ENCODE measurements around the gene SLC50A1.

SLC50A1 gene

DNA sequence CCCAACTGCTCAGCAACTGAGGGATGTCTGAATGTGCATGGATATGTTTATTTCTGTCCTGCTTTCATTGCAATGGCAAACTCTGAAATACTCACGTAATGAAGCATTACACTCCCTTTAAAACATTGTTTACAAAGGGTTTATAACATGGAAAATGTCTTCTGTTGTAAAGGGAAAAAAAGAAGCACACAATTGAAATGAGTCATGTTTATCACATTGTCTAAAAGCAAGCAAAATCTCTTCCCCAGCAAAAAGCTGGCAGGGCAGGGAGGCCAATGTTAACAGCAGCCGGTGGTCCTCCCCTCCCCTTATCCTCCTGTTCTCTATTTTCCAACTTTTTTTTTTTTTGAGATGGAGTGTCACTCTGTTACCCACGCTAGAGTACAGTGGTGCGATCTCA is 11.9 kb upstream of the SLC50A1 start:
- TF ChIP-seq TCF12 (IDR thresholded peaks at IDR 0.05; ENCODE audit: low read depth) (no peak), EP300 (IDR thresholded peaks at IDR 0.05; ENCODE audit: borderline replicate concordance) (no peak), TAF1 (IDR thresholded peaks at IDR 0.05; ENCODE audit: low read depth) (no peak), YY1 (IDR thresholded peaks at IDR 0.05; ENCODE audit: low read depth) (no peak), CEBPB (IDR thresholded peaks at IDR 0.05) (no peak), ZBTB7A (IDR thresholded peaks at IDR 0.05; ENCODE audit: low read depth) (no peak), CREB1 (IDR thresholded peaks at IDR 0.05; ENCODE audit: low read depth) (no peak), FOXM1 (IDR thresholded peaks at IDR 0.05; ENCODE audit: borderline replicate concordance, low read depth) (no peak), RAD21 (IDR thresholded peaks at IDR 0.05; ENCODE audit: low read depth) (no peak), NFIC (IDR thresholded peaks at IDR 0.05) (no peak), EGR1 (IDR thresholded peaks at IDR 0.05) (no peak), TEAD4 (IDR thresholded peaks at IDR 0.05) (no peak)
- TF ChIP-seq, protein P1, sequence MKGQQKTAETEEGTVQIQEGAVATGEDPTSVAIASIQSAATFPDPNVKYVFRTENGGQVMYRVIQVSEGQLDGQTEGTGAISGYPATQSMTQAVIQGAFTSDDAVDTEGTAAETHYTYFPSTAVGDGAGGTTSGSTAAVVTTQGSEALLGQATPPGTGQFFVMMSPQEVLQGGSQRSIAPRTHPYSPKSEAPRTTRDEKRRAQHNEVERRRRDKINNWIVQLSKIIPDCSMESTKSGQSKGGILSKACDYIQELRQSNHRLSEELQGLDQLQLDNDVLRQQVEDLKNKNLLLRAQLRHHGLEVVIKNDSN (IDR thresholded peaks at IDR 0.05): no peak
- TF ChIP-seq, protein P2, sequence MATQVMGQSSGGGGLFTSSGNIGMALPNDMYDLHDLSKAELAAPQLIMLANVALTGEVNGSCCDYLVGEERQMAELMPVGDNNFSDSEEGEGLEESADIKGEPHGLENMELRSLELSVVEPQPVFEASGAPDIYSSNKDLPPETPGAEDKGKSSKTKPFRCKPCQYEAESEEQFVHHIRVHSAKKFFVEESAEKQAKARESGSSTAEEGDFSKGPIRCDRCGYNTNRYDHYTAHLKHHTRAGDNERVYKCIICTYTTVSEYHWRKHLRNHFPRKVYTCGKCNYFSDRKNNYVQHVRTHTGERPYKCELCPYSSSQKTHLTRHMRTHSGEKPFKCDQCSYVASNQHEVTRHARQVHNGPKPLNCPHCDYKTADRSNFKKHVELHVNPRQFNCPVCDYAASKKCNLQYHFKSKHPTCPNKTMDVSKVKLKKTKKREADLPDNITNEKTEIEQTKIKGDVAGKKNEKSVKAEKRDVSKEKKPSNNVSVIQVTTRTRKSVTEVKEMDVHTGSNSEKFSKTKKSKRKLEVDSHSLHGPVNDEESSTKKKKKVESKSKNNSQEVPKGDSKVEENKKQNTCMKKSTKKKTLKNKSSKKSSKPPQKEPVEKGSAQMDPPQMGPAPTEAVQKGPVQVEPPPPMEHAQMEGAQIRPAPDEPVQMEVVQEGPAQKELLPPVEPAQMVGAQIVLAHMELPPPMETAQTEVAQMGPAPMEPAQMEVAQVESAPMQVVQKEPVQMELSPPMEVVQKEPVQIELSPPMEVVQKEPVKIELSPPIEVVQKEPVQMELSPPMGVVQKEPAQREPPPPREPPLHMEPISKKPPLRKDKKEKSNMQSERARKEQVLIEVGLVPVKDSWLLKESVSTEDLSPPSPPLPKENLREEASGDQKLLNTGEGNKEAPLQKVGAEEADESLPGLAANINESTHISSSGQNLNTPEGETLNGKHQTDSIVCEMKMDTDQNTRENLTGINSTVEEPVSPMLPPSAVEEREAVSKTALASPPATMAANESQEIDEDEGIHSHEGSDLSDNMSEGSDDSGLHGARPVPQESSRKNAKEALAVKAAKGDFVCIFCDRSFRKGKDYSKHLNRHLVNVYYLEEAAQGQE (IDR thresholded peaks at IDR 0.05; ENCODE audit: low read depth): no peak
- TF ChIP-seq, protein P3, sequence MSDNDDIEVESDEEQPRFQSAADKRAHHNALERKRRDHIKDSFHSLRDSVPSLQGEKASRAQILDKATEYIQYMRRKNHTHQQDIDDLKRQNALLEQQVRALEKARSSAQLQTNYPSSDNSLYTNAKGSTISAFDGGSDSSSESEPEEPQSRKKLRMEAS (IDR thresholded peaks at IDR 0.05): no peak

DNA sequence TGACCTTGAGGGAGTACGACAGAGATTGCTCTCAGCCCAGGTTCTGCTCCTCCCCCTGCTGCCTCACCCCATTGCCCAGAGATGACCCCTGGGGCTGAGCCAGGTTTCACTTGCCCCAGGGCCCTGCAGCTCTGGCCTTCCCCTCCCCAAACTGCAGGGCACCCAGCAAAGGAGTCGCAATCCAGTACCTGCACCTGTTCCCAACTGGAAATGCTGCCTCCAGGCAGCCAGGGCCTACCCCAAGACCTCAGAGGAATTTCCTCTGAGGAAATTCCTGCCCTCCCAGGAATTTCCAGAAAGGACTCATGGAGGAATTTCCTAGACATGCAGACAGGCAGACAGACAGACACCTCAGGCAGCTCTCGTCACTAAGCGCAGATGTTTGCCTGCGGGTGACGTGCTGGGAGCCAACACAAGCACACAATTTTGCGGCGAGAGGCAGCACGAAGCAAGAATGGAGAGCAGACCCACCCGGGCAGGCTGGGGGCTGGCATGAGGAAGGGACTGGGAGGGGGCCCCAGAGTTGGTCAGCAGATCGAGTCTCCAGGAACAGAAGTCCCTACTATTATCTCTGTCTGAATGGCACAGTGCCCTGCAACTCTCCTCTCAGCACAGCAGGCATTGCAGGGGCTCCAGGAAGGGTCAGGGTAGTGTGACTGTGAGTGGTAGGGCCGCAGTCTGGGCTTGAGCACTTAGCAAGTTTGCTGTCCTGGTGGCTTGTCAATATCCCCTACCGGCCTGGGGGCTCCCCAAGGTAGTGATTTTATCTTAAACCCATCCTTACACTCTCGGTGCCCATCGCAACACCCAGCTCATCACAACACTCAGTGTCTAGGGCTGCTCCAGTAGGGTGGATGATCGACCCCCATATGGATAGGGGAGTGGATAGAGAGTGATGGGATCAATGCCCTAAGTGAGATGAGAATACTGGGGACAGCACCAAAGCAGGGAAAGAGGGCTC is 10.9 kb upstream of the SLC50A1 start:
- TF ChIP-seq NFIC (IDR thresholded peaks at IDR 0.05) (no peak), CEBPB (IDR thresholded peaks at IDR 0.05) (no peak), CREB1 (IDR thresholded peaks at IDR 0.05; ENCODE audit: low read depth) (no peak), TCF12 (IDR thresholded peaks at IDR 0.05; ENCODE audit: low read depth) (no peak), RAD21 (IDR thresholded peaks at IDR 0.05; ENCODE audit: low read depth) (no peak), EP300 (IDR thresholded peaks at IDR 0.05; ENCODE audit: borderline replicate concordance) (no peak), FOXM1 (IDR thresholded peaks at IDR 0.05; ENCODE audit: borderline replicate concordance, low read depth) (no peak)

DNA sequence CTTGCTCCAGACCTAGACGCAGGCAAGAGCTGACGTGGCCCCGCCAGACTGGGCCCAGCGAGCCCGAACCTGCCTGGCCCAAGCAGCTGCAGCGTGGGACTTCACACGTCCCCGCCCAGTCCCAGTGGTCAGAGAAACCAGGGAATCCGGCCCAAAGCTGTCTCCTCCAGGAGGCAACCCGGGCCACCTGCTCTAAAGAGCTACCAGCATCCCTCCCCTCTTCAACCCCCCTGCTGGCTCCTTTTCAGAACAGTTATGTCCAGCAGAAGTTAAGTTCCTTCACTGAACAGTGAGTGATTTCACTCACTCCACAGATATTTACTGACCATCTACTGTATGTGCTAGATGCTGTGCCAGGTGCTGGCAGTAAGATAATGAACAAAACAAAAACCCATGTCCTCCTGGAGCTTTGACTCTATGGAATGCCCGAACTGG is 10.1 kb upstream of the SLC50A1 start:
- TF ChIP-seq NFIC (IDR thresholded peaks at IDR 0.05) (no peak), CREB1 (IDR thresholded peaks at IDR 0.05; ENCODE audit: low read depth) (no peak), YY1 (IDR thresholded peaks at IDR 0.05; ENCODE audit: low read depth) (no peak), TAF1 (IDR thresholded peaks at IDR 0.05; ENCODE audit: low read depth) (no peak)
- TF ChIP-seq, protein P3 (IDR thresholded peaks at IDR 0.05): no peak
- TF ChIP-seq, protein P1 (IDR thresholded peaks at IDR 0.05): no peak

DNA sequence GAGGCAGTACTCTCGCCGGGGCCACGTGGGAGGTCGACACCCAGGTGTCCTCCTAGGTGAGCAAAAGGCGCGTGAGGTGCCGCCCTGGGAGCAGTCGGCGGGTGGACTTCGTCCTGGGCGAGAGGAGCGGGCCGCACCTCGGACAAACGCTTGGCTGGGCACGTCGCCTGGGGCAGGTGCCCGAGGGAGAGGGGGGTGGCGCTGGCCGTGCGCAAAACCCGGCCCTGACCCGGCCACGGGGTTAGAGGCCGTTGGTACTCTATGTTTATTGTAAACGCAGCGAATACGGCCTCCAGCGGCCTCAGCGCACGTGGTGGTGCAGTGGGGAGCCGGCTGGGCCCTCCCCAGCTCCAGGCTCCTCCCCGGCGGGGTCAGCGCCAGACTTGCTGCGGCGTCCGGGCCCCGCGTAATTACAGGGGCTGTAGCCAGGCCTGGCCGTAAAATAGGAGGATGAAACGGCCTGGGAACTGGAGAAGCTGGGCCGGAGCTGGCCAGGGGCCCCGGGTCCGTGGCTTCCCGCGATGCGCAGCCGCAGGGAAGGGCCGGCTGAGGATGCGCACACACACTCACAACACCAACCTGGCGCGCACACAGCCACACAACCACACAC is 9.6 kb upstream of the SLC50A1 start:
- TF ChIP-seq TCF12 (IDR thresholded peaks at IDR 0.05; ENCODE audit: low read depth): no peak
- no peak for TF ChIP-seq EGR1 (IDR thresholded peaks at IDR 0.05)
- no peak for TF ChIP-seq FOXM1 (IDR thresholded peaks at IDR 0.05; ENCODE audit: borderline replicate concordance, low read depth)
- TF ChIP-seq RAD21 (IDR thresholded peaks at IDR 0.05; ENCODE audit: low read depth): no peak
- no peak for TF ChIP-seq ZBTB7A (IDR thresholded peaks at IDR 0.05; ENCODE audit: low read depth)
- no peak for TF ChIP-seq NFIC (IDR thresholded peaks at IDR 0.05)
- TF ChIP-seq CREB1 (IDR thresholded peaks at IDR 0.05; ENCODE audit: low read depth): no peak
- TF ChIP-seq, protein P3 (IDR thresholded peaks at IDR 0.05): no peak
- TF ChIP-seq EP300 (IDR thresholded peaks at IDR 0.05; ENCODE audit: borderline replicate concordance): no peak
- no peak for TF ChIP-seq TEAD4 (IDR thresholded peaks at IDR 0.05)
- TF ChIP-seq CEBPB (IDR thresholded peaks at IDR 0.05): no peak
- TF ChIP-seq TAF1 (IDR thresholded peaks at IDR 0.05; ENCODE audit: low read depth): no peak
- TF ChIP-seq, protein P1 (IDR thresholded peaks at IDR 0.05): no peak
- no peak for TF ChIP-seq YY1 (IDR thresholded peaks at IDR 0.05; ENCODE audit: low read depth)
- TF ChIP-seq, protein P2 (IDR thresholded peaks at IDR 0.05; ENCODE audit: low read depth): no peak
